C4-2B (cell line): ENCODE measurements around the gene KCNT1.

Experiments used
- CTCF ChIP-seq: fragments of 450-650 bp; conservative IDR thresholded peaks from 2 replicates; pipeline ENCODE4 v1.5.1; 2017; ENCODE audit warnings: mild to moderate bottlenecking
- ZFX ChIP-seq: fragments of 450-650 bp; IDR thresholded peaks from 2 replicates; pipeline ENCODE4 v1.6.1; 2017

- TF ChIP-seq CTCF (no peak), ZFX (no peak)
Observed at GRCh38 chr9:135774239-135774747, 72.3 kb downstream of the KCNT1 start.
